ENCODE results near the gene APOL6.
"Not testable (repeated sequence)": the region's sequence is repeated elsewhere in the genome, so short reads cannot be mapped to it uniquely, and the experiment has no call there.

The APOL6 gene

GRCh38 chr22:35617137-35617755 lies 31.0 kb upstream of the APOL6 start, which contains the start of gene MB:
Gene MB (minus strand): TSS chr22:35617329. CDS start chr22:35617257, 72 bp downstream.
- DNase-seq (ENCODE audit: low spot score), result no peak

GRCh38 chr22:35618427-35619223 lies 29.6 kb upstream of the APOL6 start:
- DNase-seq (ENCODE audit: low spot score), result no peak

GRCh38 chr22:35619336-35620094 lies 28.7 kb upstream of the APOL6 start:
- DNase-seq (ENCODE audit: low spot score), result no peak

GRCh38 chr22:35620624-35621251 lies 27.5 kb upstream of the APOL6 start:
- DNase-seq (ENCODE audit: low spot score), result peak; percentile 51

GRCh38 chr22:35621451-35621850 lies 26.8 kb upstream of the APOL6 start:
- no peak for DNase-seq (ENCODE audit: low spot score)

GRCh38 chr22:35622191-35622913 lies 25.9 kb upstream of the APOL6 start:
- no peak for DNase-seq (ENCODE audit: low spot score)

- DNase-seq (ENCODE audit: low spot score), result not testable (repeated sequence)
Observed at GRCh38 chr22:35623885-35624284, 24.4 kb upstream of the APOL6 start.

GRCh38 chr22:35624547-35624946 lies 23.7 kb upstream of the APOL6 start:
- DNase-seq (ENCODE audit: low spot score), result no peak

- DNase-seq (ENCODE audit: low spot score), result no peak
Observed at GRCh38 chr22:35625763-35626432, 22.3 kb upstream of the APOL6 start.

- peak; percentile 54 for DNase-seq (ENCODE audit: low spot score)
Observed at GRCh38 chr22:35627267-35628041, 20.8 kb upstream of the APOL6 start.

GRCh38 chr22:35628732-35629131 lies 19.5 kb upstream of the APOL6 start:
- no peak for DNase-seq (ENCODE audit: low spot score)

- no peak for DNase-seq (ENCODE audit: low spot score)
Observed at GRCh38 chr22:35629406-35630216, 18.6 kb upstream of the APOL6 start.

- peak; percentile 27 for DNase-seq (ENCODE audit: low spot score)
Observed at GRCh38 chr22:35630387-35630793, 17.9 kb upstream of the APOL6 start.

GRCh38 chr22:35630891-35631290 lies 17.4 kb upstream of the APOL6 start:
- DNase-seq (ENCODE audit: low spot score), result no peak

- peak; percentile 70 for DNase-seq (ENCODE audit: low spot score)
Observed at GRCh38 chr22:35631597-35631996, 16.6 kb upstream of the APOL6 start.

GRCh38 chr22:35632935-35633334 lies 15.3 kb upstream of the APOL6 start:
- DNase-seq (ENCODE audit: low spot score), result no peak

GRCh38 chr22:35633520-35633919 lies 14.7 kb upstream of the APOL6 start:
- no peak for DNase-seq (ENCODE audit: low spot score)

GRCh38 chr22:35634015-35634414 lies 14.2 kb upstream of the APOL6 start:
- no peak for DNase-seq (ENCODE audit: low spot score)

- DNase-seq (ENCODE audit: low spot score), result peak; percentile 47
Observed at GRCh38 chr22:35634943-35635540, 13.2 kb upstream of the APOL6 start.
